GM21576 (cell line): Measurements from ENCODE around the gene CHST11.
A peak's percentile ranks its signal among the peaks of the same experiment; 100 is the strongest.

ENCODE experiments used
- ATAC-seq: cut with Tn5 transposase; IDR thresholded peaks from one replicate; pipeline ENCODE4 v1.9.1; 2021; ENCODE audit warnings: mild to moderate bottlenecking, moderate library complexity; ENCODE audit not compliant: unreplicated experiment

The CHST11 gene

GRCh38 chr12:104501660-104502059, 44.9 kb downstream of the CHST11 start:
- no peak for ATAC-seq

- no peak for ATAC-seq
Measured at GRCh38 chr12:104502217-104502616, 45.5 kb downstream of the CHST11 start.

- ATAC-seq, result no peak
Measured at GRCh38 chr12:104502638-104503037, 45.9 kb downstream of the CHST11 start.

GRCh38 chr12:104503191-104503590, 46.4 kb downstream of the CHST11 start:
- no peak for ATAC-seq

- no peak for ATAC-seq
Measured at GRCh38 chr12:104504146-104504545, 47.4 kb downstream of the CHST11 start.

GRCh38 chr12:104505095-104505818, 48.5 kb downstream of the CHST11 start:
- peak; percentile 92 for ATAC-seq

- no peak for ATAC-seq
Measured at GRCh38 chr12:104506676-104507401, 50.1 kb downstream of the CHST11 start.

- ATAC-seq, result no peak
Measured at GRCh38 chr12:104507672-104508071, 50.9 kb downstream of the CHST11 start.

- no peak for ATAC-seq
Measured at GRCh38 chr12:104508752-104509446, 52.2 kb downstream of the CHST11 start.

- no peak for ATAC-seq
Measured at GRCh38 chr12:104510145-104510872, 53.6 kb downstream of the CHST11 start.

GRCh38 chr12:104510873-104511440, 54.2 kb downstream of the CHST11 start:
- ATAC-seq, result no peak

GRCh38 chr12:104513681-104514080, 56.9 kb downstream of the CHST11 start:
- ATAC-seq, result no peak

GRCh38 chr12:104514092-104514810, 57.5 kb downstream of the CHST11 start:
- ATAC-seq, result no peak

- ATAC-seq, result no peak
Measured at GRCh38 chr12:104515899-104516298, 59.2 kb downstream of the CHST11 start.

GRCh38 chr12:104516821-104517220, 60.1 kb downstream of the CHST11 start:
- ATAC-seq, result no peak

GRCh38 chr12:104517880-104518279, 61.1 kb downstream of the CHST11 start:
- ATAC-seq, result no peak

GRCh38 chr12:104519190-104520019, 62.7 kb downstream of the CHST11 start:
- no peak for ATAC-seq

GRCh38 chr12:104520242-104520900, 63.6 kb downstream of the CHST11 start:
- peak; percentile 70 for ATAC-seq

- no peak for ATAC-seq
Measured at GRCh38 chr12:104521731-104522130, 65.0 kb downstream of the CHST11 start.
